ENCODE results near the gene JAKMIP1. TPM values are rescaled to one million over a fixed set of nuclear protein-coding genes. Genes with fewer than 3 reads are reported as not detected.

JAKMIP1 gene
- total RNA-seq, 4 donors from 2014 or later: 0.26 to 0.48 TPM; not detected in 2

DNA sequence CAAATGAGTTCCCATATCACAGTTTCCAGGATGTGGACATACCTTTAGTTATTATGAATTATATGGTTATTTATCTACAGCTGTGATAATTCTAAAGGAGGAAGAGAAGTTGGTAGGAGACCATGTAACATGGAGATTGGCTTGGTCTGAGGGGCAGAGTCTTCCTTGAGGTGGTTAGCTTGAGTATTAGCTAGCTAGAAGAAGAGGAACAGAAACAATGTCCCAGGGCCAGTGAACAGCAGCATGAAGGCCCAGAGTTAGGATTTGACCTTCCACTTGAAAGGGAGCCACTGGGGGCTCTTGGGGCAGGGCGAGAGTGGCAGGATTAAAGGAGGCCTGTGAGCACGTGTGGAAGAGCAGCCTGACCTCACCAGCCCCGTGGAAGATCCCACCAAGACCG, 5.6 kb upstream of the JAKMIP1 start:
- Histone ChIP-seq H3K27me3 (no peaks in the 10 kb centered on the region), H3K36me3 (no peaks in the 10 kb centered on the region), H3K4me3 (no peak overlapping the region), H3K27ac (no peak overlapping the region), H3K9me3 (no peaks in the 10 kb centered on the region), H3K4me1 (no peaks in the 10 kb centered on the region)
- TF ChIP-seq, protein P1, sequence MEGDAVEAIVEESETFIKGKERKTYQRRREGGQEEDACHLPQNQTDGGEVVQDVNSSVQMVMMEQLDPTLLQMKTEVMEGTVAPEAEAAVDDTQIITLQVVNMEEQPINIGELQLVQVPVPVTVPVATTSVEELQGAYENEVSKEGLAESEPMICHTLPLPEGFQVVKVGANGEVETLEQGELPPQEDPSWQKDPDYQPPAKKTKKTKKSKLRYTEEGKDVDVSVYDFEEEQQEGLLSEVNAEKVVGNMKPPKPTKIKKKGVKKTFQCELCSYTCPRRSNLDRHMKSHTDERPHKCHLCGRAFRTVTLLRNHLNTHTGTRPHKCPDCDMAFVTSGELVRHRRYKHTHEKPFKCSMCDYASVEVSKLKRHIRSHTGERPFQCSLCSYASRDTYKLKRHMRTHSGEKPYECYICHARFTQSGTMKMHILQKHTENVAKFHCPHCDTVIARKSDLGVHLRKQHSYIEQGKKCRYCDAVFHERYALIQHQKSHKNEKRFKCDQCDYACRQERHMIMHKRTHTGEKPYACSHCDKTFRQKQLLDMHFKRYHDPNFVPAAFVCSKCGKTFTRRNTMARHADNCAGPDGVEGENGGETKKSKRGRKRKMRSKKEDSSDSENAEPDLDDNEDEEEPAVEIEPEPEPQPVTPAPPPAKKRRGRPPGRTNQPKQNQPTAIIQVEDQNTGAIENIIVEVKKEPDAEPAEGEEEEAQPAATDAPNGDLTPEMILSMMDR (IDR thresholded peaks at IDR 0.05): no peak
- TF ChIP-seq POLR2A (IDR thresholded peaks at IDR 0.05): no peak
- intact Hi-C loops (cut with DNase I; ENCODE audit: low total_unique reads): no loop called here
- DNase-seq: no peak

DNA sequence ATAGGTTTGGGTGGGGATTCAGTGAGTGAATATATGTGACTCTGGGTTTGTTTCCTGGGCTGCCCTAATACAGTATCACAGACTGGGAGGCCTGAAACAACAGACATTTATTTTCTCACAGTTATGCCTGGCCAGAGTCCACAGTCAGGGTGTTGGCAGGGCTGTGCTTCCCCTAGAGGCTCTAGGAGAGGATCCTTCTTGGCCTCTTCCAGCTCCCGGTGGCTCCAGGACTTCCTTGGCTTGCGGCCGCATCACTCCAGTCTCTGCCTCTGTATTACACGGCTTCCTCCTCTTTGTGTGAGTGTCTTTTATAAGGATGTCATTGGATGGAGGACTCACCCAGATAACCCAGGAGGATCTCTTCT, 5.2 kb upstream of the JAKMIP1 start:
- no peaks in the 10 kb centered on the region for H3K9me3 ChIP-seq
- H3K27me3 ChIP-seq: no peaks in the 10 kb centered on the region
- intact Hi-C loops (cut with DNase I; ENCODE audit: low total_unique reads): no loop called here
- no peak overlapping the region for H3K4me3 ChIP-seq
- no peak for DNase-seq
- H3K27ac ChIP-seq: no peak overlapping the region
- no peak for TF ChIP-seq POLR2A (IDR thresholded peaks at IDR 0.05)
- TF ChIP-seq, protein P1 (IDR thresholded peaks at IDR 0.05): no peak
- H3K36me3 ChIP-seq: no peaks in the 10 kb centered on the region
- H3K4me1 ChIP-seq: no peaks in the 10 kb centered on the region

DNA sequence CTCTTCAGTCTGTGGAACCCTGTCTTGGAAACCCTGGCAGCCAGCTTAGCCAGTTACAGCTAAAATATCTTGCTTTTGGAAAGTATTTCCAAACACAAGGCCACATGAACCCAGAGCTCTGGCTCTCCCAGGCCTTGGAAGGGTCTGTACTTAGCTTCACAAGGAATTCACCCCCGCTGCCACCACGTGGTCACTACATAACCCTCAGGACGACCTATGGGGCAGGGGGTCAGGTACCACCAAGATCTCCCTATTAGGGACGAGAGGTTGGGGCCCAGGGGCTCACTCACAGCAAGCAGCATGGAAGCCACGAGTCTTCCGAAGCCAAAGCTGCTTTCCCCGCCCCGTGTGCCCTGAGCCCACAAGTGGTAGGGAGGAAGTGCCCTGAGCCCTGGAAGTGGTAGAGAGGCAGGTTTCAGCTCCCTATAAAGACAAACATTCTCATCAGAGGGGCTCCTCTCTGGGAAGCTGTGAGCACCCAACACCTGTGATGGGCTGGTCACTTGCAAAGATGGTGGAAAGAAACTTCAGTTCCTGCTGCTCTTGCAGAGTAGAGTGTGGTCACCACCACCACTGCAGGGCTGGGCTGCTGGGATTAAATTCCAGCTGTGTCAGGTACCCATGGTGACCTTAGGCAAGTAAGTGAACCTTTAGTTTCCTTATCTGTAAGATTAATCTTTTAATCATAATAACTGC, 4.7 kb upstream of the JAKMIP1 start:
- Histone ChIP-seq H3K36me3 (no peaks in the 10 kb centered on the region), H3K4me1 (peaks cover 0 to 3% of the 10 kb centered on the region in 2 donors), H3K27me3 (no peaks in the 10 kb centered on the region), H3K27ac (no peak overlapping the region), H3K9me3 (no peaks in the 10 kb centered on the region), H3K4me3 (no peak overlapping the region)
- no peak for TF ChIP-seq POLR2A (IDR thresholded peaks at IDR 0.05)
- TF ChIP-seq, protein P1 (IDR thresholded peaks at IDR 0.05): no peak
- intact Hi-C loops (cut with DNase I; ENCODE audit: low total_unique reads): no loop called here
- DNase-seq: no peak

DNA sequence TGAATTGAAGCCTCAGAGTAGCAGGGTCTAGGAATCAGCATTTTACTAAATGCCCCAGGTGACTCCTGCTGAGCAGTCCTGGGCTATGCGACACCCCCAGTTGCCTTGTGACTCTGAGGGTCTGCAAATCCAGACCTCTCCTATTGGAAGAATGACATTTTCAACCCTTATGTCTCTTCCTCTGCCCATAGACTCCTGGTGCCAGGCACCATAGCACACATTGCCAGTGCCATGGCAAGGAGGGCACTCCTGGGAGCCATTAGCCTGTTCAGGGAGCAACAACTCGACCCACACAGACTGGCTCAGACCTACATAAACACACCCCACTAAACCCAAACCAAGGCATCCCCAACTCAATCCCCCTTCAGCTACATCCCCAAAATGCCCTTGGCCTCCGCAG, 3.7 kb upstream of the JAKMIP1 start:
- no peak overlapping the region for H3K27ac ChIP-seq
- no peak for DNase-seq
- no peaks in the 10 kb centered on the region for H3K36me3 ChIP-seq
- no peak for TF ChIP-seq POLR2A (IDR thresholded peaks at IDR 0.05)
- TF ChIP-seq, protein P1 (IDR thresholded peaks at IDR 0.05): no peak
- H3K9me3 ChIP-seq: no peaks in the 10 kb centered on the region
- intact Hi-C loops (cut with DNase I; ENCODE audit: low total_unique reads): no loop called here
- H3K4me3 ChIP-seq: no peak overlapping the region
- peaks cover 0 to 11% of the 10 kb centered on the region in 2 donors for H3K4me1 ChIP-seq
- no peaks in the 10 kb centered on the region for H3K27me3 ChIP-seq

DNA sequence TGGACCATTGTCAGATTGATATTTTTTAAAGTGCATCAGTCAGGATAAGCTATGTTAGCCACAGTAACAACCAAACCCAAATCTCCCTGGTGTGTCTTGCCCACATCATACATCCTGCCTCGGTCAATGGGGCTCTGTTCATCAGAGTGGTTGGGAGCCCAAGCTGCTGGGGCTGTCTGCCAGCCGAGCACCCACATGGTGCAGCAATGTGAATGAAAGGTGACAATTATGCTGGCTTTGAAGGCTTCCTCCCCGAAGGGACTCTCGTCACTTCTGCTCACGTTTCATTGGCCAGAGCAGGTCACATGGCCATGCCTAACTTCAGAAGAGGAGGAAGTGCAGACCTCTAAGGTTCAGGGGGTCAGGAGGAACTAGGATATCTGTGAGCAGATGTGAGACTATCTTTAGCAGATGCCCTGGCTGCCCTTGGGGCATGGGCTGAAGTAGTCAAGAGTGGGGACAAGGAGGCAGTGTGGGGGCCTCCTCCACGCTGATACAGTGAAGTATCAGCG, 1.3 kb upstream of the JAKMIP1 start:
- no peak for DNase-seq
- peaks cover 0 to 11% of the 10 kb centered on the region in 2 donors for H3K4me1 ChIP-seq
- peaks cover 0 to 20% of the 10 kb centered on the region in 2 donors for H3K27me3 ChIP-seq
- no peak overlapping the region for H3K27ac ChIP-seq
- no peak overlapping the region for H3K4me3 ChIP-seq
- H3K9me3 ChIP-seq: no peaks in the 10 kb centered on the region
- no peak for TF ChIP-seq POLR2A (IDR thresholded peaks at IDR 0.05)
- TF ChIP-seq, protein P1 (IDR thresholded peaks at IDR 0.05): no peak
- intact Hi-C loops (cut with DNase I; ENCODE audit: low total_unique reads): no loop called here
- no peaks in the 10 kb centered on the region for H3K36me3 ChIP-seq
